Measurements from ENCODE around the gene TRIM8.

Gene TRIM8

GRCh38 chr10:102634686-102635085 is 9.6 kb upstream of the TRIM8 start:
- no peak overlapping the region for H3K9ac ChIP-seq (ENCODE audit: low read length)

GRCh38 chr10:102635377-102635776 is 8.9 kb upstream of the TRIM8 start:
- Histone ChIP-seq H3K4me1 (ENCODE audit: control insufficient read depth, insufficient read depth, low read length) (peaks cover 40% of the 10 kb centered on the region), H3K36me3 (ENCODE audit: control insufficient read depth, insufficient read depth, low read length, severe bottlenecking) (no peaks in the 10 kb centered on the region), H3K4me3 (ENCODE audit: low read length) (no peak overlapping the region), H3K9me3 (ENCODE audit: control insufficient read depth, low read length) (no peaks in the 10 kb centered on the region), H3K9ac (ENCODE audit: low read length) (no peak overlapping the region), H3K27me3 (replicated peaks; ENCODE audit: control insufficient read depth, insufficient read depth, low read length) (no peaks in the 10 kb centered on the region)
- DNase-seq (ENCODE audit: low read depth): no peak

More at GRCh38 chr10:102634686-102635085, 9.6 kb upstream of the TRIM8 start:
- peaks cover 47% of the 10 kb centered on the region for H3K4me1 ChIP-seq (ENCODE audit: control insufficient read depth, insufficient read depth, low read length)
- no peak overlapping the region for H3K4me3 ChIP-seq (ENCODE audit: low read length)
- H3K36me3 ChIP-seq (ENCODE audit: control insufficient read depth, insufficient read depth, low read length, severe bottlenecking): no peaks in the 10 kb centered on the region
- H3K9me3 ChIP-seq (ENCODE audit: control insufficient read depth, low read length): no peaks in the 10 kb centered on the region
- no peaks in the 10 kb centered on the region for H3K27me3 ChIP-seq (replicated peaks; ENCODE audit: control insufficient read depth, insufficient read depth, low read length)
- DNase-seq (ENCODE audit: low read depth): no peak

GRCh38 chr10:102639537-102639936 is 4.7 kb upstream of the TRIM8 start:
- no peaks in the 10 kb centered on the region for H3K9me3 ChIP-seq (ENCODE audit: control insufficient read depth, low read length)
- H3K4me1 ChIP-seq (ENCODE audit: control insufficient read depth, insufficient read depth, low read length): peaks cover 7% of the 10 kb centered on the region
- H3K27me3 ChIP-seq (replicated peaks; ENCODE audit: control insufficient read depth, insufficient read depth, low read length): no peaks in the 10 kb centered on the region
- H3K36me3 ChIP-seq (ENCODE audit: control insufficient read depth, insufficient read depth, low read length, severe bottlenecking): no peaks in the 10 kb centered on the region
- no peak for DNase-seq (ENCODE audit: low read depth)
- no peak overlapping the region for H3K9ac ChIP-seq (ENCODE audit: low read length)
- no peak overlapping the region for H3K4me3 ChIP-seq (ENCODE audit: low read length)

- Histone ChIP-seq H3K4me3 (ENCODE audit: low read length) (peak overlapping the region; percentile 95), H3K9ac (ENCODE audit: low read length) (peak overlapping the region; percentile 90), H3K27me3 (replicated peaks; ENCODE audit: control insufficient read depth, insufficient read depth, low read length) (no peaks in the 10 kb centered on the region), H3K9me3 (ENCODE audit: control insufficient read depth, low read length) (no peaks in the 10 kb centered on the region), H3K4me1 (ENCODE audit: control insufficient read depth, insufficient read depth, low read length) (peaks cover 6% of the 10 kb centered on the region), H3K36me3 (ENCODE audit: control insufficient read depth, insufficient read depth, low read length, severe bottlenecking) (no peaks in the 10 kb centered on the region)
- no peak for DNase-seq (ENCODE audit: low read depth)
These were observed 2.9 kb upstream of the TRIM8 start for GRCh38 chr10:102641402-102641801.

GRCh38 chr10:102641880-102642735 is 2.2 kb upstream of the TRIM8 start:
- Histone ChIP-seq H3K9ac (ENCODE audit: low read length) (peak overlapping the region; percentile 100), H3K9me3 (ENCODE audit: control insufficient read depth, low read length) (no peaks in the 10 kb centered on the region), H3K36me3 (ENCODE audit: control insufficient read depth, insufficient read depth, low read length, severe bottlenecking) (no peaks in the 10 kb centered on the region), H3K4me1 (ENCODE audit: control insufficient read depth, insufficient read depth, low read length) (peaks cover 6% of the 10 kb centered on the region), H3K4me3 (ENCODE audit: low read length) (peak overlapping the region; percentile 100), H3K27me3 (replicated peaks; ENCODE audit: control insufficient read depth, insufficient read depth, low read length) (no peaks in the 10 kb centered on the region)
- DNase-seq (ENCODE audit: low read depth): peak; percentile 99

GRCh38 chr10:102642736-102643335 is 1.4 kb upstream of the TRIM8 start:
- peak overlapping the region; percentile 100 for H3K9ac ChIP-seq (ENCODE audit: low read length)
- H3K27me3 ChIP-seq (replicated peaks; ENCODE audit: control insufficient read depth, insufficient read depth, low read length): no peaks in the 10 kb centered on the region
- no peaks in the 10 kb centered on the region for H3K36me3 ChIP-seq (ENCODE audit: control insufficient read depth, insufficient read depth, low read length, severe bottlenecking)
- peaks cover 13% of the 10 kb centered on the region for H3K4me1 ChIP-seq (ENCODE audit: control insufficient read depth, insufficient read depth, low read length)
- DNase-seq (ENCODE audit: low read depth): peak; percentile 82
- H3K9me3 ChIP-seq (ENCODE audit: control insufficient read depth, low read length): no peaks in the 10 kb centered on the region
- peak overlapping the region; percentile 100 for H3K4me3 ChIP-seq (ENCODE audit: low read length)

- Histone ChIP-seq H3K9me3 (ENCODE audit: control insufficient read depth, low read length) (no peaks in the 10 kb centered on the region), H3K36me3 (ENCODE audit: control insufficient read depth, insufficient read depth, low read length, severe bottlenecking) (peaks cover 4% of the 10 kb centered on the region), H3K4me1 (ENCODE audit: control insufficient read depth, insufficient read depth, low read length) (peaks cover 19% of the 10 kb centered on the region), H3K4me3 (ENCODE audit: low read length) (peak overlapping the region; percentile 100), H3K27me3 (replicated peaks; ENCODE audit: control insufficient read depth, insufficient read depth, low read length) (no peaks in the 10 kb centered on the region), H3K9ac (ENCODE audit: low read length) (peak overlapping the region; percentile 100)
- DNase-seq (ENCODE audit: low read depth): peak; percentile 85
These were observed 778 bp upstream of the TRIM8 start for GRCh38 chr10:102643336-102644065.

- Histone ChIP-seq H3K4me3 (ENCODE audit: low read length) (peak overlapping the region; percentile 100), H3K36me3 (ENCODE audit: control insufficient read depth, insufficient read depth, low read length, severe bottlenecking) (peaks cover 4% of the 10 kb centered on the region), H3K4me1 (ENCODE audit: control insufficient read depth, insufficient read depth, low read length) (peaks cover 32% of the 10 kb centered on the region), H3K9ac (ENCODE audit: low read length) (peak overlapping the region; percentile 100), H3K27me3 (replicated peaks; ENCODE audit: control insufficient read depth, insufficient read depth, low read length) (no peaks in the 10 kb centered on the region), H3K9me3 (ENCODE audit: control insufficient read depth, low read length) (no peaks in the 10 kb centered on the region)
- DNase-seq (ENCODE audit: low read depth): peak; percentile 83
These were observed 538 bp downstream of the TRIM8 start for GRCh38 chr10:102644646-102645387.

GRCh38 chr10:102645388-102645740 is 1.1 kb downstream of the TRIM8 start:
- no peaks in the 10 kb centered on the region for H3K27me3 ChIP-seq (replicated peaks; ENCODE audit: control insufficient read depth, insufficient read depth, low read length)
- no peaks in the 10 kb centered on the region for H3K9me3 ChIP-seq (ENCODE audit: control insufficient read depth, low read length)
- peaks cover 36% of the 10 kb centered on the region for H3K4me1 ChIP-seq (ENCODE audit: control insufficient read depth, insufficient read depth, low read length)
- DNase-seq (ENCODE audit: low read depth): no peak
- H3K9ac ChIP-seq (ENCODE audit: low read length): peak overlapping the region; percentile 100
- H3K36me3 ChIP-seq (ENCODE audit: control insufficient read depth, insufficient read depth, low read length, severe bottlenecking): peaks cover 4% of the 10 kb centered on the region
- H3K4me3 ChIP-seq (ENCODE audit: low read length): peak overlapping the region; percentile 100

- H3K9me3 ChIP-seq (ENCODE audit: control insufficient read depth, low read length): no peaks in the 10 kb centered on the region
- H3K27me3 ChIP-seq (replicated peaks; ENCODE audit: control insufficient read depth, insufficient read depth, low read length): no peaks in the 10 kb centered on the region
- H3K4me1 ChIP-seq (ENCODE audit: control insufficient read depth, insufficient read depth, low read length): peaks cover 42% of the 10 kb centered on the region
- DNase-seq (ENCODE audit: low read depth): peak; percentile 99
- peaks cover 5% of the 10 kb centered on the region for H3K36me3 ChIP-seq (ENCODE audit: control insufficient read depth, insufficient read depth, low read length, severe bottlenecking)
- H3K4me3 ChIP-seq (ENCODE audit: low read length): peak overlapping the region; percentile 100
- peak overlapping the region; percentile 100 for H3K9ac ChIP-seq (ENCODE audit: low read length)
These were observed 1.7 kb downstream of the TRIM8 start for GRCh38 chr10:102645741-102646609.

All from adipocyte (in vitro differentiated cells).